B cell (primary cell): Measurements from ENCODE around the gene GRPEL1. TPM values are rescaled to one million over a fixed set of nuclear protein-coding genes. Genes with fewer than 3 reads are reported as not detected.
A peak's percentile ranks its signal among the peaks of the same experiment; 100 is the strongest.

Experiments used
- ATAC-seq: fragments of 200-7000 bp; cut with Tn5 transposase; one replicate; pipeline ENCODE4 v1.10.0; 2021; ENCODE audit warnings: low read depth, mild to moderate bottlenecking, moderate number of reproducible peaks, moderate library complexity
- CTCF ChIA-PET: fragments of 350-600 bp; sonication (Branson Sonifier 250); formaldehyde crosslinking; loops from one replicate; lab custom pipeline; 2021; ENCODE audit warnings: antibody characterized with exemption, inconsistent platforms; lab: Charles Lee
- POLR2A ChIA-PET: fragments of 350-600 bp; sonication (Branson Sonifier 250); formaldehyde crosslinking; loops from one replicate; lab custom pipeline; 2021; ENCODE audit warnings: antibody characterized with exemption; lab: Charles Lee
- DNase-seq: peaks from one replicate; pipeline ENCODE4 v3.0.0; 2013
- H2AFZ ChIP-seq: 2 replicates; pipeline ENCODE4 v1.6.1; 2012; ENCODE audit warnings: mild to moderate bottlenecking, low read depth, low read length; ENCODE audit not compliant: insufficient read depth, poor library complexity, severe bottlenecking
- H3K27ac ChIP-seq, 2 donors: 1 replicate in 1 of 2; 2 replicates in 1 of 2; pipeline ENCODE4 v1.5.1; 2012 to 2013; ENCODE audit warnings: low read length in 2 of 2, mild to moderate bottlenecking in 2 of 2, moderate library complexity in 1 of 2
- H3K27me3 ChIP-seq, 4 experiments: fragments of 200-600 bp in 1 of 4; sonication (generic) in 1 of 4; replicated peaks in 1 of 4; 1 replicate in 2 of 4; 2 replicates in 2 of 4; pipeline versions ENCODE4 v1.6.1 to v1.7.0; 2013 to 2016; ENCODE audit warnings: low read length in 3 of 4, mild to moderate bottlenecking in 2 of 4, mixed read lengths in 1 of 4, moderate library complexity in 1 of 4; ENCODE audit not compliant: insufficient read depth in 4 of 4, control insufficient read depth in 3 of 4; ENCODE audit errors: control extremely low read depth in 1 of 4
- H3K36me3 ChIP-seq, 2 experiments: replicated peaks in 1 of 2; 1 replicate in 1 of 2; 2 replicates in 1 of 2; pipeline versions ENCODE4 v1.6.1 to v1.7.1; 2013; ENCODE audit warnings: low read length in 1 of 2; ENCODE audit not compliant: insufficient read depth in 2 of 2, control insufficient read depth in 1 of 2; ENCODE audit errors: control extremely low read depth in 1 of 2, extremely low read depth in 1 of 2
- H3K4me1 ChIP-seq, 2 donors: fragments of 200-600 bp in 1 of 2; sonication (generic) in 1 of 2; 1 replicate in 1 of 2; 2 replicates in 1 of 2; pipeline versions ENCODE4 v1.5.1 to v1.6.1; 2013 to 2017; ENCODE audit warnings: low read length in 2 of 2; ENCODE audit not compliant: control insufficient read depth in 2 of 2, insufficient read depth in 2 of 2
- H3K4me2 ChIP-seq: replicated peaks from 2 replicates; pipeline ENCODE3; 2012; ENCODE audit warnings: mild to moderate bottlenecking, low read depth, low read length; ENCODE audit not compliant: poor library complexity, severe bottlenecking
- H3K4me3 ChIP-seq, 5 experiments: fragments of 200-600 bp in 1 of 5; sonication (generic) in 1 of 5; 1 replicate in 3 of 5; 2 replicates in 2 of 5; pipeline versions ENCODE4 v1.5.1 to v1.7.0; 2011 to 2016; ENCODE audit warnings: low read length in 4 of 5, mild to moderate bottlenecking in 4 of 5, low read depth in 2 of 5, control low read depth in 1 of 5, moderate library complexity in 1 of 5; ENCODE audit not compliant: insufficient read depth in 1 of 5; ENCODE audit errors: control extremely low read depth in 1 of 5, extremely low read depth in 1 of 5
- H3K79me2 ChIP-seq: fragments of 200-600 bp; sonication (generic); one replicate; pipeline ENCODE4 v1.6.0; 2016; ENCODE audit warnings: low read length; ENCODE audit not compliant: control insufficient read depth, insufficient read depth
- H3K9ac ChIP-seq: fragments of 200-600 bp; sonication (generic); 2 replicates; pipeline ENCODE4 v1.6.1; 2017; ENCODE audit warnings: mild to moderate bottlenecking, low read length, moderate library complexity
- H3K9me3 ChIP-seq, 3 donors: one replicate each; pipeline versions ENCODE4 v1.6.1 to v1.7.1; 2013; ENCODE audit warnings: low read length in 2 of 3; ENCODE audit not compliant: control insufficient read depth in 2 of 3, insufficient read depth in 1 of 3; ENCODE audit errors: control extremely low read depth in 1 of 3
- H4K20me1 ChIP-seq: 2 replicates; pipeline ENCODE4 v1.6.0; 2012; ENCODE audit warnings: mild to moderate bottlenecking, low read length; ENCODE audit not compliant: insufficient read depth, control insufficient read depth, poor library complexity, severe bottlenecking
- H3K27ac Mint-ChIP-seq: one replicate; pipeline ENCODE4 v1.8.0; 2021; ENCODE audit warnings: mixed read lengths
- H3K27me3 Mint-ChIP-seq: one replicate; pipeline ENCODE4 v1.8.0; 2021; ENCODE audit warnings: mixed read lengths
- H3K4me1 Mint-ChIP-seq: one replicate; pipeline ENCODE4 v1.8.0; 2021; ENCODE audit warnings: mixed read lengths
- H3K4me3 Mint-ChIP-seq: one replicate; pipeline ENCODE4 v1.8.0; 2021; ENCODE audit warnings: mixed read lengths
- H3K9me3 Mint-ChIP-seq: one replicate; pipeline ENCODE4 v1.8.0; 2022; ENCODE audit warnings: mixed read lengths; ENCODE audit not compliant: insufficient read depth
- CTCF ChIP-seq: fragments of 200-600 bp; IDR thresholded peaks from one replicate; pipeline ENCODE4 v1.8.0; 2022; ENCODE audit warnings: antibody characterized with exemption, mild to moderate bottlenecking
- EZH2 ChIP-seq: IDR thresholded peaks from 2 replicates; pipeline ENCODE4 v1.6.1; 2012; ENCODE audit warnings: borderline replicate concordance, low read depth, mild to moderate bottlenecking, moderate library complexity, low read length; ENCODE audit not compliant: insufficient read depth, poor library complexity, severe bottlenecking
- WGBS: methylation state at CpG from one replicate; pipeline ENCODE4 v1.1.5; 2013; ENCODE audit warnings: missing lambda C conversion rate; ENCODE audit not compliant: insufficient coverage; 5-methylcytosine and 5-hydroxymethylcytosine counted together
- intact Hi-C: fragments of 100-400 bp; cut with micrococcal nuclease; formaldehyde crosslinking; loops from one replicate; pipeline ENCODE4 v1.10.0; 2022
- polyA plus RNA-seq: library from polyadenylated mRNA; depleted of rRNA; stranded (reverse); fragments of >200 nt; gene quantifications from 2 replicates; pipeline ENCODE4 v1.2.3, GENCODE V29; 2012
- total RNA-seq, 2 donors: library from RNA; stranded (reverse); fragments of 120-200 nt in 1 of 2; gene quantifications; 1 replicate in 1 of 2; 2 replicates in 1 of 2; pipeline versions ENCODE4 v1.2.3 to v1.2.4, GENCODE V29; 2013 to 2022

The GRPEL1 gene
- total and polyA plus RNA-seq, 2 donors (not counting 1 experiment from before 2014, with no cell fraction given): 15.0 to 26.0 TPM

GRCh38 chr4:7045961-7046921, 21.6 kb downstream of the GRPEL1 start:
- Mint-ChIP-seq H3K9me3 (no peaks in the 10 kb centered on the region), H3K27me3 (no peaks in the 10 kb centered on the region), H3K27ac (peak overlapping the region; percentile 17), H3K4me1 (peaks cover 63% of the 10 kb centered on the region), H3K4me3 (peak overlapping the region; percentile 91)
- H3K36me3 ChIP-seq: peaks cover 1 to 9% of the 10 kb centered on the region in 2 experiments
- WGBS: 54% methylated on average over 23 of the region's 23 CpGs
- no peaks in the 10 kb centered on the region for H3K9me3 ChIP-seq
- peaks cover 76% of the 10 kb centered on the region for H4K20me1 ChIP-seq
- peaks cover 78% of the 10 kb centered on the region for H3K79me2 ChIP-seq
- H3K4me1 ChIP-seq: peaks cover 31 to 48% of the 10 kb centered on the region in 2 donors
- H2AFZ ChIP-seq: no peak overlapping the region
- TF ChIP-seq EZH2 (no peak), CTCF (no peak)
- CTCF ChIA-PET: interaction anchor here (1.0 to 9.5 kb wide), 3 partner anchors 20 to 173 kb away, joined by 3 to 164 read pairs (median 5); partner anchors contain the start of gene GRPEL1
- ATAC-seq (no peak), DNase-seq (no peak)
- H3K27ac ChIP-seq: no peak overlapping the region
- POLR2A ChIA-PET: interaction anchor here (1.5 kb wide), 1 partner anchor 21 kb away, joined by 9 read pairs; the partner anchor contains the start of gene GRPEL1
- intact Hi-C loops: no loop called here
- H3K27me3 ChIP-seq: no peaks in the 10 kb centered on the region
- H3K9ac ChIP-seq: peak overlapping the region; percentile 9
- H3K4me2 ChIP-seq: peak overlapping the region; percentile 82
- H3K4me3 ChIP-seq: no peak overlapping the region
